Measurements from ENCODE around the gene CCDC73. TPM values are rescaled to one million over a fixed set of nuclear protein-coding genes. Genes with fewer than 3 reads are reported as not detected.

The CCDC73 gene
- total and polyA plus RNA-seq, 2 of the 4 experiments (the other 2 are of a cell fraction), result not detected

- H3K27me3 ChIP-seq (ENCODE audit: control insufficient read depth, insufficient read depth, low read length), result no peaks in the 10 kb centered on the region
- no peak overlapping the region for H2BK20ac ChIP-seq (ENCODE audit: low read depth, low read length)
- no CpG with 5 or more reads among the region's 2 CpGs for whole genome bisulfite sequencing, 2 experiments (ENCODE audit: extremely low coverage in 2 of 2, insufficient read length in 1 of 2)
- H3K4me3 ChIP-seq (ENCODE audit: insufficient read depth, low read depth, low read length), result no peak overlapping the region
- H2BK5ac ChIP-seq (ENCODE audit: low read depth, low read length, poor library complexity, severe bottlenecking), result no peak overlapping the region
- no peak overlapping the region for H3K9ac ChIP-seq (ENCODE audit: low read depth, low read length)
- CTCF ChIA-PET, result interaction anchor here (0.6 to 0.7 kb wide), 2 partner anchors 9 to 63 kb away, joined by 3 to 4 read pairs; no protein-coding TSS in a partner anchor
- BruUV-seq (replicated peaks), result no TSS peak
- no peak overlapping the region for H3K4ac ChIP-seq (ENCODE audit: low read depth, low read length)
- no peaks in the 10 kb centered on the region for H3K79me1 ChIP-seq (ENCODE audit: low read depth in 1 of 2, low read length in 2 of 2)
- H4K20me1 ChIP-seq (ENCODE audit: insufficient read depth, low read length), result no peaks in the 10 kb centered on the region
- no peak overlapping the region for H2AFZ ChIP-seq (replicated peaks; ENCODE audit: low read length, poor library complexity)
- no peak overlapping the region for H2BK120ac ChIP-seq (ENCODE audit: low read depth, low read length)
- H3K14ac ChIP-seq (replicated peaks; ENCODE audit: low read depth, low read length), result no peak overlapping the region
- no peak overlapping the region for H3K56ac ChIP-seq (ENCODE audit: extremely low read depth, insufficient read depth, low read length)
- intact Hi-C loops (cut with micrococcal nuclease), result no loop called here
- no peak overlapping the region for H2BK15ac ChIP-seq (ENCODE audit: low read depth, low read length)
- DNase-seq, result no peak
- H3K18ac ChIP-seq (ENCODE audit: low read depth, low read length), result no peak overlapping the region
- no peak overlapping the region for H3K23ac ChIP-seq (ENCODE audit: low read depth, low read length)
- no peaks in the 10 kb centered on the region for H3K4me1 ChIP-seq (ENCODE audit: control insufficient read depth, insufficient read depth, low read length)
- no peak overlapping the region for H4K8ac ChIP-seq (ENCODE audit: low read depth in 2 of 2, low read length in 2 of 2)
- H4K91ac ChIP-seq (ENCODE audit: insufficient read depth, low read depth, low read length), result no peak overlapping the region
- no peak overlapping the region for H2AK5ac ChIP-seq (ENCODE audit: low read depth, low read length)
- no peaks in the 10 kb centered on the region for H3K36me3 ChIP-seq (ENCODE audit: control insufficient read depth, insufficient read depth, low read length)
- dilution Hi-C loops (cut with HindIII; ENCODE audit: low sequenced_read_pairs, unreplicated experiment), result no loop called here
- no peak overlapping the region for H3K27ac ChIP-seq (ENCODE audit: insufficient read depth, low read length)
- no peaks in the 10 kb centered on the region for H3K9me1 ChIP-seq (ENCODE audit: insufficient read depth, low read length)
- H2AK9ac ChIP-seq (replicated peaks; ENCODE audit: low read depth, low read length, poor library complexity), result no peak overlapping the region
- no peak for ATAC-seq (ENCODE audit: low read depth)
- in situ Hi-C loops (cut with MboI; ENCODE audit: low sequenced_read_pairs), result no loop called here
- TF ChIP-seq MXI1 (IDR thresholded peaks at IDR 0.05; ENCODE audit: borderline replicate concordance, low read depth, low read length), result no peak
- no peak for TF ChIP-seq NFE2L2 (IDR thresholded peaks at IDR 0.05; ENCODE audit: low read depth, low read length)
- no peak for TF ChIP-seq CEBPB (IDR thresholded peaks at IDR 0.05; ENCODE audit: low read depth, low read length)
- TF ChIP-seq BHLHE40 (IDR thresholded peaks at IDR 0.05; ENCODE audit: low read depth, low read length), result no peak
- no peak for TF ChIP-seq CHD1 (IDR thresholded peaks at IDR 0.05; ENCODE audit: low read depth, low read length)
- TF ChIP-seq ELK1 (IDR thresholded peaks at IDR 0.05; ENCODE audit: borderline replicate concordance, low read depth, low read length), result no peak
- TF ChIP-seq POLR2A (IDR thresholded peaks at IDR 0.05; ENCODE audit: low read depth, low read length), result no peak
- no peak for TF ChIP-seq RCOR1 (IDR thresholded peaks at IDR 0.05; ENCODE audit: insufficient replicate concordance, low read length)
- no peak for TF ChIP-seq MAFK (IDR thresholded peaks at IDR 0.05; ENCODE audit: low read depth, low read length)
- TF ChIP-seq SMC3 (IDR thresholded peaks at IDR 0.05; ENCODE audit: low read depth, low read length), result no peak
- TF ChIP-seq CTCF (conservative IDR thresholded peaks at IDR 0.05; ENCODE audit: low read depth, low read length), result no peak
- TF ChIP-seq USF2 (IDR thresholded peaks at IDR 0.05; ENCODE audit: low read depth, low read length), result no peak
- no peak for TF ChIP-seq FOS (IDR thresholded peaks at IDR 0.05; ENCODE audit: low read depth, low read length)
- TF ChIP-seq RFX5 (IDR thresholded peaks at IDR 0.05; ENCODE audit: low read depth, low read length), result no peak
- TF ChIP-seq RAD21 (IDR thresholded peaks at IDR 0.05; ENCODE audit: low read length), result no peak
- no peak for TF ChIP-seq MAZ (IDR thresholded peaks at IDR 0.05; ENCODE audit: borderline replicate concordance, low read depth, low read length)
- no peaks in the 10 kb centered on the region for H3K9me3 ChIP-seq (ENCODE audit: control insufficient read depth, insufficient read depth, low read length)
- POLR2A ChIA-PET (ENCODE audit: unreplicated experiment), result interaction anchor here (0.7 kb wide), 1 partner anchor 56 kb away, joined by 6 read pairs; no protein-coding TSS in a partner anchor
- H3K4me2 ChIP-seq (ENCODE audit: low read depth, low read length), result no peak overlapping the region
- no peak overlapping the region for H4K5ac ChIP-seq (ENCODE audit: low read depth, low read length)
Observed at GRCh38 chr11:32698579-32698978, 95.9 kb downstream of the CCDC73 start.
